Diencephalon (tissue), 1 donor: Measurements from ENCODE around the gene STON1. TPM values are rescaled to one million over a fixed set of nuclear protein-coding genes. Genes with fewer than 3 reads are reported as not detected.

ENCODE experiments used
- small RNA-seq: library from RNA; depleted of rRNA; stranded (forward); fragments of <200 nt; gene quantifications from one replicate; pipeline ENCODE3, GENCODE V24; 2014
- total RNA-seq: library from RNA; depleted of rRNA; stranded (reverse); fragments of >200 nt; gene quantifications from one replicate; pipeline ENCODE4 v1.2.3, GENCODE V29; 2014

STON1 gene, protein sequence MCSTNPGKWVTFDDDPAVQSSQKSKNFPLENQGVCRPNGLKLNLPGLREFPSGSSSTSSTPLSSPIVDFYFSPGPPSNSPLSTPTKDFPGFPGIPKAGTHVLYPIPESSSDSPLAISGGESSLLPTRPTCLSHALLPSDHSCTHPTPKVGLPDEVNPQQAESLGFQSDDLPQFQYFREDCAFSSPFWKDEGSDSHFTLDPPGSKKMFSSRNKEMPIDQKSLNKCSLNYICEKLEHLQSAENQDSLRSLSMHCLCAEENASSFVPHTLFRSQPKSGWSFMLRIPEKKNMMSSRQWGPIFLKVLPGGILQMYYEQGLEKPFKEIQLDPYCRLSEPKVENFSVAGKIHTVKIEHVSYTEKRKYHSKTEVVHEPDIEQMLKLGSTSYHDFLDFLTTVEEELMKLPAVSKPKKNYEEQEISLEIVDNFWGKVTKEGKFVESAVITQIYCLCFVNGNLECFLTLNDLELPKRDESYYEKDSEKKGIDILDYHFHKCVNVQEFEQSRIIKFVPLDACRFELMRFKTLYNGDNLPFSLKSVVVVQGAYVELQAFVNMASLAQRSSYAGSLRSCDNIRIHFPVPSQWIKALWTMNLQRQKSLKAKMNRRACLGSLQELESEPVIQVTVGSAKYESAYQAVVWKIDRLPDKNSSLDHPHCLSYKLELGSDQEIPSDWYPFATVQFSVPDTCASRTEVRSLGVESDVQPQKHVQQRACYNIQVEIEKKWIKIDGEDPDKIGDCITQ
- total RNA-seq, result 7.6 TPM

GRCh38 chr2:48530033-48530811 is at the start of gene STON1:
TSS of gene STON1 (plus strand) at chr2:48530154. CDS start at chr2:48580634, 50,480 bp downstream.

GRCh38 chr2:48617618-48618017 is 87.7 kb downstream of the STON1 start, which contains the start of gene GTF2A1L:
TSS of gene GTF2A1L (plus strand) at chr2:48617856. CDS start at chr2:48617875, 19 bp downstream.

Small RNA genes within 50 kb of the gene (small RNA-seq; reads per million reads assigned to genes)
- not detected for gene RNU6-282P
- not detected for gene TPT1P11

Other genes starting within 250 kb of the STON1 start
- 40.4 TPM for gene FOXN2, start 215.5 kb upstream of the STON1 start, total RNA-seq
- gene PPP1R21, start 89.4 kb upstream of the STON1 start, total RNA-seq, result 58.1 TPM
- gene GTF2A1L, start 87.7 kb downstream of the STON1 start, total RNA-seq, result 0.69 TPM
- gene LHCGR, start 225.6 kb downstream of the STON1 start, total RNA-seq, result 0.23 TPM